Measurements from ENCODE around the gene AURKB. TPM values are rescaled to one million over a fixed set of nuclear protein-coding genes. Genes with fewer than 3 reads are reported as not detected.

AURKB gene
- total and polyA plus RNA-seq, 10 of the 15 experiments (the other 5 are each of a cell fraction or from before 2014, with no cell fraction given) = 52.7 to 209 (median 128) TPM

- TF ChIP-seq RB1 (IDR thresholded peaks at IDR 0.05; ENCODE audit: borderline replicate concordance) (peak; percentile 67; the same call in 1 of the 2 replicates), ZSCAN29 (IDR thresholded peaks at IDR 0.05) (peak; percentile 98), SMAD5 (IDR thresholded peaks at IDR 0.05; ENCODE audit: low read depth) (no peak), TCF3 (IDR thresholded peaks at IDR 0.05; ENCODE audit: borderline replicate concordance, insufficient read depth, low read depth, low read length) (0 out of 2 replicates have a peak, but pooled peaks have one; percentile 5), RELA (IDR thresholded peaks at IDR 0.05; ENCODE audit: borderline replicate concordance, partially characterized antibody) (peak; percentile 70), POLR2AphosphoS5 (IDR thresholded peaks at IDR 0.05; ENCODE audit: low read length) (peak; percentile 61; the same call in 1 of the 2 replicates), MEF2A (IDR thresholded peaks at IDR 0.05; ENCODE audit: insufficient read depth, low read depth, low read length) (0 out of 2 replicates have a peak, but pooled peaks have one; percentile 11), ZNF24 (IDR thresholded peaks at IDR 0.05) (peak; percentile 99), POLR2A (IDR thresholded peaks at IDR 0.05; ENCODE audit: low read depth, low read length) (peak; percentile 62), MYB (IDR thresholded peaks at IDR 0.05; ENCODE audit: borderline replicate concordance, low read depth, low read length) (no peak), CBFB (IDR thresholded peaks at IDR 0.05; ENCODE audit: low read depth) (peak; percentile 56; the same call in 1 of the 2 replicates), EED (IDR thresholded peaks at IDR 0.05; ENCODE audit: low read depth) (peak; percentile 46; the same call in 1 of the 2 replicates), ZBTB40 (IDR thresholded peaks at IDR 0.05; ENCODE audit: borderline replicate concordance) (peak; percentile 70), SMARCA5 (IDR thresholded peaks at IDR 0.05) (peak; percentile 59), PML (IDR thresholded peaks at IDR 0.05; ENCODE audit: low read length) (0 out of 2 replicates have a peak, but pooled peaks have one; percentile 3), CBX5 (IDR thresholded peaks at IDR 0.05; ENCODE audit: low read depth) (no peak), MLLT1 (IDR thresholded peaks at IDR 0.05) (no peak; the same call in 1 of the 2 replicates), TCF12 (IDR thresholded peaks at IDR 0.05; ENCODE audit: low read depth, low read length) (0 out of 2 replicates have a peak, but pooled peaks have one; percentile 40), MTA3 (IDR thresholded peaks at IDR 0.05; ENCODE audit: borderline replicate concordance, low read length) (peak; percentile 57; the same call in 1 of the 2 replicates), JUND (IDR thresholded peaks at IDR 0.05; ENCODE audit: low read depth, low read length) (no peak)
Measured at GRCh38 chr17:8221663-8222379, 11.4 kb upstream of the AURKB start (continued).

Measured in GM12878 (cell line).